Measurements from ENCODE around the gene AKAP8.

The AKAP8 gene

DNA sequence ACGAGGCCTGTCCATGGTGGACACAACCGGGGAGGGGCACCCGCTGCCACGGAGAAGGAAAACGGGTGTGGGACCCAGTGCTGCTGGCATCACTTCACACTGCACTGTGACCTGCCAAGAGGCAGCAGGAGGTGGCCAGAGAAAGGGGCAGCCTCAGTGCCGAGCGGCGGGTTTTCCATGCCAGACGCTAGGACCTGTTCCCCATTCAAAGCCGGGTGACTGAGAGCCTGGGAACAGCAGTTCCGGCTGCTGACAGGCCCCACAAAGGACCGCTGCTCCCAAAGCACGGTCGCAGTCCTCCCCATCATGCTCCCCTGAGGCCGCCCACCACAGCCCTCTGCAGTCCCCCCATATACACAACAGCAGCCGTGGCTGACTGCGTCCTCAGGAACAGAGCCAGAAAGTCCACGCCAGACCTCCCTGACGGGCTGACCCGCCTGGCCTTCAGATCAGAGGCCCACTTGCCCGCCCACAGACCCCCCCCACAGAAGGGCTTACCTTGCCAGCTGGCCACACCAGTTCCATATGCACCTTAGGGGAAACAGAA is 5.4 kb downstream of the AKAP8 start:
- DNase-seq (ENCODE audit: low read depth, low spot score): no peak
- peaks cover 48% of the 10 kb centered on the region for H3K36me3 ChIP-seq (ENCODE audit: insufficient read depth, low read length)
- TF ChIP-seq EZH2 (IDR thresholded peaks at IDR 0.05) (no peak), FOXP2 (optimal IDR thresholded peaks at IDR 0.05; ENCODE audit: control extremely low read depth, extremely low read length, insufficient read depth) (no peak), POLR2AphosphoS5 (IDR thresholded peaks at IDR 0.05; ENCODE audit: borderline replicate concordance, low read depth, low read length) (no peak)
- no peak overlapping the region for H3K27ac ChIP-seq
- H3K9me3 ChIP-seq (ENCODE audit: low read depth, low read length): no peaks in the 10 kb centered on the region
- H3K9ac ChIP-seq (ENCODE audit: insufficient read length): no peak overlapping the region
- H3K4me3 ChIP-seq: no peak overlapping the region

DNA sequence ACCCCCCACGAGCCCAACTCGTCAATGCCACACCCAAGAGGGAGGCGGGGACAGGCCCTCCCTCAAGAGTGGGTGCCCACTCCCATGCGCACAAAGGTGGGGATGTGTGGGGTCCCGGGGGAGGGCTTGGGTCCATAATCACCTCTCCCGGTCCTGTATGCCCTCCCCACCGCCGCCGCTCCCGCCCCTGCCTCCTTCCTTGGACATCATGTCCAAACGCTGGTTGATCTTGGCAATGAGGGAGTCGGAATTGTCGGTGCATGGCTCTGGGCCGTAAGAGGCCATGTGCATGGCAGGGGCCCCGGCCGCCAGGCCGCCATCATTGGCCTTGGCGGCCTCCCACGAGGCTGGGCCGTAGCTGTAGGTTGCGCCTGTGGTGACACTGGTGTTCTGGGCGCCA is 5.9 kb downstream of the AKAP8 start:
- TF ChIP-seq POLR2AphosphoS5 (IDR thresholded peaks at IDR 0.05; ENCODE audit: borderline replicate concordance, low read depth, low read length): no peak
- no peak for TF ChIP-seq FOXP2 (optimal IDR thresholded peaks at IDR 0.05; ENCODE audit: control extremely low read depth, extremely low read length, insufficient read depth)
- TF ChIP-seq EZH2 (IDR thresholded peaks at IDR 0.05): no peak
- Histone ChIP-seq H3K27ac (no peak overlapping the region), H3K4me3 (no peak overlapping the region), H3K9ac (ENCODE audit: insufficient read length) (no peak overlapping the region), H3K36me3 (ENCODE audit: insufficient read depth, low read length) (peaks cover 53% of the 10 kb centered on the region), H3K9me3 (ENCODE audit: low read depth, low read length) (no peaks in the 10 kb centered on the region)
- DNase-seq (ENCODE audit: low read depth, low spot score): no peak

GRCh38 chr19:15372891-15373301 is 6.7 kb downstream of the AKAP8 start:
- H3K4me3 ChIP-seq: no peak overlapping the region
- DNase-seq (ENCODE audit: low read depth, low spot score): no peak
- H3K36me3 ChIP-seq (ENCODE audit: insufficient read depth, low read length): peaks cover 60% of the 10 kb centered on the region
- no peak overlapping the region for H3K27ac ChIP-seq
- no peaks in the 10 kb centered on the region for H3K9me3 ChIP-seq (ENCODE audit: low read depth, low read length)
- no peak overlapping the region for H3K9ac ChIP-seq (ENCODE audit: insufficient read length)
- TF ChIP-seq FOXP2 (optimal IDR thresholded peaks at IDR 0.05; ENCODE audit: control extremely low read depth, extremely low read length, insufficient read depth) (no peak), EZH2 (IDR thresholded peaks at IDR 0.05) (no peak), POLR2AphosphoS5 (IDR thresholded peaks at IDR 0.05; ENCODE audit: borderline replicate concordance, low read depth, low read length) (no peak)

DNA sequence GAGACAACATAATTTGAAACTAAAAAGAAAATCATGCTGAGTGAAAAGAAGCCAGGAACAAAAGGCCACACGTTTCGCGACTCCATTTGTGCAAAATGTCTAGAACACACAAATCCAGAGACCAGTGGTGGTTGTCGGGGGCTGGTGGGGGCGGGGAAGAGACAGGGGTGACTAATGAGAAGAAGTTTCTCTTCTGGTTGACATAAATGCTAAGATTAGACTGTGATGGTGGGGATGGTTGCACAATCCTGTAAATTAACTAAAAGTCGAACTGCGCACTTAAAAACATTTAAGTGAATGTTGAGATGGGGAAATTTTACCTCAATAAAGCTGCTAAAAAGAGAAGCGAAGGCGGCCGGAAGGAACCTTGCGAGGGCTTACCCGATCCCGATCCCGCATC is 7.1 kb downstream of the AKAP8 start:
- Histone ChIP-seq H3K9me3 (ENCODE audit: low read depth, low read length) (no peaks in the 10 kb centered on the region), H3K36me3 (ENCODE audit: insufficient read depth, low read length) (peaks cover 65% of the 10 kb centered on the region), H3K27ac (no peak overlapping the region), H3K9ac (ENCODE audit: insufficient read length) (no peak overlapping the region), H3K4me3 (no peak overlapping the region)
- no peak for TF ChIP-seq POLR2AphosphoS5 (IDR thresholded peaks at IDR 0.05; ENCODE audit: borderline replicate concordance, low read depth, low read length)
- no peak for TF ChIP-seq EZH2 (IDR thresholded peaks at IDR 0.05)
- no peak for TF ChIP-seq FOXP2 (optimal IDR thresholded peaks at IDR 0.05; ENCODE audit: control extremely low read depth, extremely low read length, insufficient read depth)
- DNase-seq (ENCODE audit: low read depth, low spot score): no peak

- H3K9ac ChIP-seq (ENCODE audit: insufficient read length): no peak overlapping the region
- H3K4me3 ChIP-seq: no peak overlapping the region
- peaks cover 69% of the 10 kb centered on the region for H3K36me3 ChIP-seq (ENCODE audit: insufficient read depth, low read length)
- H3K27ac ChIP-seq: no peak overlapping the region
- no peak for TF ChIP-seq EZH2 (IDR thresholded peaks at IDR 0.05)
- TF ChIP-seq FOXP2 (optimal IDR thresholded peaks at IDR 0.05; ENCODE audit: control extremely low read depth, extremely low read length, insufficient read depth): no peak
- no peak for TF ChIP-seq POLR2AphosphoS5 (IDR thresholded peaks at IDR 0.05; ENCODE audit: borderline replicate concordance, low read depth, low read length)
- H3K9me3 ChIP-seq (ENCODE audit: low read depth, low read length): no peaks in the 10 kb centered on the region
- no peak for DNase-seq (ENCODE audit: low read depth, low spot score)
Measured at GRCh38 chr19:15371786-15372380, 7.7 kb downstream of the AKAP8 start.

DNA sequence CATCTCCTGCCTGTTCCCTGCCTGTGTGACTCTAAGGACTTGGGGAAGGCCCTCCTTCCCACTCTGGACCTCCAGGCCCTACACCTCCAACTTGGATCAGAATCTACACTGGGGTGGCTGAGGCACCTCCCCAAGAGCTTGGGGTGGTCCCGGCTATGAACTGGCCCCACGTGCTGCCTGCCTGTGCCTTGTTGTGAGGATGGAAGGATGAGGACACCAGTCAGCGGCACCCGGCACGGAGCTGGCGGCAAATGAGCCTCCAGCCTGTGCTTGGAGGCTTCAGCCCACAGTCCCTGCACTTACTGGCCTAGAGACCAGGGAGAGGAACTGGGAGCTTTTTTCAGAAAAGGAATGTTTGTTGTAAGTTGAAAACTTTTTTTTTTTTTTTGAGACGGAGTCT is 8.5 kb downstream of the AKAP8 start:
- no peaks in the 10 kb centered on the region for H3K9me3 ChIP-seq (ENCODE audit: low read depth, low read length)
- no peak overlapping the region for H3K27ac ChIP-seq
- DNase-seq (ENCODE audit: low read depth, low spot score): no peak
- H3K9ac ChIP-seq (ENCODE audit: insufficient read length): no peak overlapping the region
- no peak for TF ChIP-seq FOXP2 (optimal IDR thresholded peaks at IDR 0.05; ENCODE audit: control extremely low read depth, extremely low read length, insufficient read depth)
- TF ChIP-seq POLR2AphosphoS5 (IDR thresholded peaks at IDR 0.05; ENCODE audit: borderline replicate concordance, low read depth, low read length): no peak
- TF ChIP-seq EZH2 (IDR thresholded peaks at IDR 0.05): no peak
- peaks cover 69% of the 10 kb centered on the region for H3K36me3 ChIP-seq (ENCODE audit: insufficient read depth, low read length)
- H3K4me3 ChIP-seq: no peak overlapping the region

DNA sequence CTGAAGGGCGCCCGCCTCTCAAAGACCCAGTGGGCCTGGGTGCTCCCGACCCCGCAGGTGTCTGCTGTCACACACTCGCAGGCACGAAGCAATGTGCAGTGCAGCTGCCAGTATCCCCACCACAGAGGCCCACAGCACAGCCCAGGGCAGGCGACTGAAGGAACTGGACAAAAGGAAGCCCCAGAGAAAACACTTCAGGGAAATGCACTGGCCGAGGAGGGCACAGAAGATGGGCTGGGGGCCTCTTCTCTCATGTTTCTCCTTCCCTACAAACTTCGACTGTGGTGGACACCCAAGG is 10.0 kb downstream of the AKAP8 start:
- no peak overlapping the region for H3K9ac ChIP-seq (ENCODE audit: insufficient read length)
- no peak overlapping the region for H3K4me3 ChIP-seq
- H3K27ac ChIP-seq: no peak overlapping the region
- DNase-seq (ENCODE audit: low read depth, low spot score): no peak
- no peak for TF ChIP-seq POLR2AphosphoS5 (IDR thresholded peaks at IDR 0.05; ENCODE audit: borderline replicate concordance, low read depth, low read length)
- TF ChIP-seq EZH2 (IDR thresholded peaks at IDR 0.05): no peak
- H3K9me3 ChIP-seq (ENCODE audit: low read depth, low read length): no peaks in the 10 kb centered on the region
- H3K36me3 ChIP-seq (ENCODE audit: insufficient read depth, low read length): peaks cover 77% of the 10 kb centered on the region

DNA sequence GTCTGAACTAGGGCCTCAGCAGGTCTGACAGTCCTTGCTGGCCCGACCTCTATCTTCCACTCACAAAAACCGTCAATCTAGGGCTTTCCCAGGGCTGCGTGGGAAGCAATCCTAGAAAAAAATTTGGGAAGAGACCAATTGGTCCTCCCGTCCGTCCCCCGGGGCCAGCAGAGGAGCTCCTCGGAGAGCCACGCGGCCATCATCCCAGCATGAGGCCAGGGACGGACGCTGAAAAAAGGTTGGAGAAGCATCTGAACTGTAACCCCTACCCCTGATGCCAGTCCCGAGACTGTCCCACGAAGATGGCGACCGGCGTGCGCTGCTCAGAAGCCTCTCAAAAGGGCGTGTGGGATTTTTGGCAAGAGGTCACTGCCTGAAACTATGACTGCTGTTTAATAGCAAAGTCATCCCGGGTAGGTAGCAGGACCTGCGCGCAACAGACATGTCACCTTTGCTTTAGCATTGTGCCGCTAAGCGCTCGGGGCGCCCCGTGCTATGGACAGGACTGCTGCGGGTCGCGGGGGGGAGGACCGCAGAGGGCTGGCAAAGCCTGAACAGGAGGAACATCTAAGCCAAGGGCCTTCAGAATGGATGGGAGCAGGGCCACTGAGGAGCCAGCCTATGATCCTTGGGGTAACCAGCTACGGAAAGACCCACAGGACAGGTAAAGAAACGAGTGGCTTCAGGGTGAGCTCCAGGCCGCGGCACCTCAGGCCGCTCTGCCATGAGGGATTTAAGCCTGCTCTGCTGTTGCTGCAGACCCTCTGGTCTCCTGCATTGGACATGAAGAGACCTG is 10.6 kb downstream of the AKAP8 start:
- H3K36me3 ChIP-seq (ENCODE audit: insufficient read depth, low read length): peaks cover 78% of the 10 kb centered on the region
- H3K27ac ChIP-seq: no peak overlapping the region
- H3K4me3 ChIP-seq: no peak overlapping the region

More for the DNA sequence above, 10.6 kb downstream of the AKAP8 start:
- H3K9me3 ChIP-seq (ENCODE audit: low read depth, low read length): no peaks in the 10 kb centered on the region
- DNase-seq (ENCODE audit: low read depth, low spot score): no peak
- TF ChIP-seq EZH2 (IDR thresholded peaks at IDR 0.05) (no peak), FOXP2 (optimal IDR thresholded peaks at IDR 0.05; ENCODE audit: control extremely low read depth, extremely low read length, insufficient read depth) (no peak), POLR2AphosphoS5 (IDR thresholded peaks at IDR 0.05; ENCODE audit: borderline replicate concordance, low read depth, low read length) (no peak)
- H3K9ac ChIP-seq (ENCODE audit: insufficient read length): no peak overlapping the region

All from SK-N-MC (cell line).